H1 (cell line): ENCODE results near the gene LRP1.

Experiments used
- FOSL1 ChIP-seq: IDR thresholded peaks from 2 replicates; pipeline ENCODE4 v1.6.1; 2011; ENCODE audit warnings: mild to moderate bottlenecking, low read depth, low read length, moderate library complexity; ENCODE audit not compliant: insufficient read depth
- YY1 ChIP-seq: IDR thresholded peaks from 2 replicates; pipeline ENCODE4 v1.6.1; 2011; ENCODE audit warnings: low read depth, mild to moderate bottlenecking, low read length
- TF ChIP-seq, protein P1 (sequence below), 3 experiments: IDR thresholded peaks; 1 replicate in 2 of 3; 2 replicates in 1 of 3; pipeline versions ENCODE4 v1.5.1 to v1.6.1; 2011; ENCODE audit warnings: low read length in 3 of 3, mild to moderate bottlenecking in 3 of 3, inconsistent platforms in 2 of 3, low read depth in 1 of 3, moderate library complexity in 1 of 3; ENCODE audit not compliant: insufficient read depth in 1 of 3; ENCODE audit errors: control extremely low read depth in 1 of 3

DNA sequence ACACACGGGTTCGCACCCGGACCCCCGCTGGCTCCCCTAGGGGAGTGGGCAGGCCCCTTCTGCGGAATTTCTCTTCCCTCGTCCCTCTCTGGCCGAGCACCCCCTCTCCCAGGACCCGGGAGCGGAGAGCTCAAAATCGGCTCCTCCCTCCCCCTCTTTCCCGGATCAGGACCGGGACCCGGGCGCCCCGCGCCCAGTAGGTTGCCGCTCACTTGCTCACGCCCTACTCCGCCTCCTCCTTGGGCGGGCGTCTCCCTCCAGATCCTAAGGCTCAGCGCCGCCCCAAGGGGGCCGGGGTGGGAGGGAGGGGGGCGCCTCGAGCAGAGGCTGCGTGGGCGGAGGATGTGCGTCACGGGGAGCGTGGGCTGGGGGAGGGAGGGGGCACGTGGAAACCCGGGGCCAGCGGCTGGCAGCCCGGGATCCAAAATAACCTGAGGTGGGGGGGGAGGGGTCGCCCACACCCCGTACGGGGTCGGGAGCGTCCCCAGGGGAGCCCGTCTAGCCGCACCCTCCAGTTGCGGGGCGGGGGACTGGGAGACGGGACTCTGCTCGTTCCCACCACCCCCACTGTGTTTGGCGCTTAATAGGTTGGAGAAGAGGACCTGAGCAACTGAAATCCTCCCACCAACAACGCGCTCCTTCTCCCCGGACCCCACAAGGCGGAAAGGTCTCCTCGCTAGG lies 41.1 kb upstream of the LRP1 start:
- TF ChIP-seq YY1 (no peak), FOSL1 (no peak)
- TF ChIP-seq, protein P1, sequence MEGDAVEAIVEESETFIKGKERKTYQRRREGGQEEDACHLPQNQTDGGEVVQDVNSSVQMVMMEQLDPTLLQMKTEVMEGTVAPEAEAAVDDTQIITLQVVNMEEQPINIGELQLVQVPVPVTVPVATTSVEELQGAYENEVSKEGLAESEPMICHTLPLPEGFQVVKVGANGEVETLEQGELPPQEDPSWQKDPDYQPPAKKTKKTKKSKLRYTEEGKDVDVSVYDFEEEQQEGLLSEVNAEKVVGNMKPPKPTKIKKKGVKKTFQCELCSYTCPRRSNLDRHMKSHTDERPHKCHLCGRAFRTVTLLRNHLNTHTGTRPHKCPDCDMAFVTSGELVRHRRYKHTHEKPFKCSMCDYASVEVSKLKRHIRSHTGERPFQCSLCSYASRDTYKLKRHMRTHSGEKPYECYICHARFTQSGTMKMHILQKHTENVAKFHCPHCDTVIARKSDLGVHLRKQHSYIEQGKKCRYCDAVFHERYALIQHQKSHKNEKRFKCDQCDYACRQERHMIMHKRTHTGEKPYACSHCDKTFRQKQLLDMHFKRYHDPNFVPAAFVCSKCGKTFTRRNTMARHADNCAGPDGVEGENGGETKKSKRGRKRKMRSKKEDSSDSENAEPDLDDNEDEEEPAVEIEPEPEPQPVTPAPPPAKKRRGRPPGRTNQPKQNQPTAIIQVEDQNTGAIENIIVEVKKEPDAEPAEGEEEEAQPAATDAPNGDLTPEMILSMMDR (IDR thresholded peaks at IDR 0.05; ENCODE audit: control extremely low read depth in 1 of 3, insufficient read depth in 1 of 3, low read depth in 1 of 3, low read length in 3 of 3): no peak
